Mucosa of stomach (tissue), 1 donor: ENCODE results near the gene SH3GL1.
"Not testable (repeated sequence)": the region's sequence is repeated elsewhere in the genome, so short reads cannot be mapped to it uniquely, and the experiment has no call there.

Source experiments
- H3K27me3 ChIP-seq: one replicate; pipeline ENCODE4 v1.7.0; 2013; ENCODE audit warnings: mild to moderate bottlenecking, low read length; ENCODE audit not compliant: control insufficient read depth, insufficient read depth
- H3K36me3 ChIP-seq: one replicate; pipeline ENCODE4 v1.7.0; 2013; ENCODE audit warnings: low read length; ENCODE audit not compliant: control insufficient read depth, insufficient read depth
- H3K4me1 ChIP-seq: one replicate; pipeline ENCODE4 v1.7.0; 2013; ENCODE audit warnings: mild to moderate bottlenecking, low read length; ENCODE audit not compliant: control insufficient read depth, insufficient read depth
- H3K4me3 ChIP-seq: one replicate; pipeline ENCODE4 v1.7.0; 2013; ENCODE audit warnings: low read length
- H3K9ac ChIP-seq: one replicate; pipeline ENCODE4 v1.7.0; 2013; ENCODE audit warnings: mild to moderate bottlenecking, low read length, moderate library complexity
- H3K9me3 ChIP-seq: one replicate; pipeline ENCODE4 v1.7.0; 2013; ENCODE audit warnings: mild to moderate bottlenecking, low read length, moderate library complexity; ENCODE audit not compliant: control insufficient read depth
- donor health status: Pancreatic carcinoma.

The SH3GL1 gene

GRCh38 chr19:4334929-4335570 lies 65.3 kb downstream of the SH3GL1 start:
- H3K9ac ChIP-seq, result no peak overlapping the region
- H3K36me3 ChIP-seq, result no peaks in the 10 kb centered on the region
- H3K27me3 ChIP-seq, result no peaks in the 10 kb centered on the region
- H3K4me3 ChIP-seq, result no peak overlapping the region
- H3K9me3 ChIP-seq, result no peaks in the 10 kb centered on the region
- H3K4me1 ChIP-seq, result peaks cover 15% of the 10 kb centered on the region

GRCh38 chr19:4329858-4330257 lies 70.5 kb downstream of the SH3GL1 start:
- no peaks in the 10 kb centered on the region for H3K9me3 ChIP-seq

GRCh38 chr19:4328991-4329681 lies 71.2 kb downstream of the SH3GL1 start:
- not testable (repeated sequence) for H3K9ac ChIP-seq, H3K36me3 ChIP-seq, H3K27me3 ChIP-seq, H3K9me3 ChIP-seq, H3K4me3 ChIP-seq, H3K4me1 ChIP-seq

More at GRCh38 chr19:4329858-4330257, 70.5 kb downstream of the SH3GL1 start:
- Histone ChIP-seq H3K4me3 (no peak overlapping the region), H3K36me3 (no peaks in the 10 kb centered on the region), H3K9ac (no peak overlapping the region), H3K27me3 (no peaks in the 10 kb centered on the region), H3K4me1 (no peaks in the 10 kb centered on the region)

GRCh38 chr19:4328243-4328990 lies 71.9 kb downstream of the SH3GL1 start:
- Histone ChIP-seq H3K4me3 (no peak overlapping the region), H3K27me3 (no peaks in the 10 kb centered on the region), H3K9me3 (no peaks in the 10 kb centered on the region), H3K9ac (no peak overlapping the region), H3K36me3 (no peaks in the 10 kb centered on the region), H3K4me1 (no peaks in the 10 kb centered on the region)

- H3K9ac ChIP-seq, result no peak overlapping the region
- H3K27me3 ChIP-seq, result no peaks in the 10 kb centered on the region
- H3K4me3 ChIP-seq, result peak overlapping the region; percentile 27
- no peaks in the 10 kb centered on the region for H3K4me1 ChIP-seq
- H3K9me3 ChIP-seq, result no peaks in the 10 kb centered on the region
- no peaks in the 10 kb centered on the region for H3K36me3 ChIP-seq
Measured at GRCh38 chr19:4327877-4328242, 72.5 kb downstream of the SH3GL1 start.

- Histone ChIP-seq H3K4me3 (peak overlapping the region; percentile 27), H3K9me3 (no peaks in the 10 kb centered on the region), H3K4me1 (no peaks in the 10 kb centered on the region), H3K9ac (no peak overlapping the region), H3K27me3 (no peaks in the 10 kb centered on the region), H3K36me3 (no peaks in the 10 kb centered on the region)
Measured at GRCh38 chr19:4327252-4327876, 73.0 kb downstream of the SH3GL1 start.

GRCh38 chr19:4326837-4327251 lies 73.5 kb downstream of the SH3GL1 start:
- Histone ChIP-seq H3K9ac (no peak overlapping the region), H3K36me3 (no peaks in the 10 kb centered on the region), H3K27me3 (no peaks in the 10 kb centered on the region), H3K4me1 (no peaks in the 10 kb centered on the region), H3K4me3 (no peak overlapping the region), H3K9me3 (no peaks in the 10 kb centered on the region)

- no peak overlapping the region for H3K9ac ChIP-seq
- no peak overlapping the region for H3K4me3 ChIP-seq
- H3K4me1 ChIP-seq, result no peaks in the 10 kb centered on the region
- no peaks in the 10 kb centered on the region for H3K9me3 ChIP-seq
- H3K36me3 ChIP-seq, result no peaks in the 10 kb centered on the region
- no peaks in the 10 kb centered on the region for H3K27me3 ChIP-seq
Measured at GRCh38 chr19:4326215-4326836, 74.0 kb downstream of the SH3GL1 start.

GRCh38 chr19:4324228-4324627 lies 76.1 kb downstream of the SH3GL1 start:
- Histone ChIP-seq H3K9ac (no peak overlapping the region), H3K4me1 (no peaks in the 10 kb centered on the region), H3K4me3 (no peak overlapping the region), H3K27me3 (no peaks in the 10 kb centered on the region), H3K9me3 (no peaks in the 10 kb centered on the region), H3K36me3 (no peaks in the 10 kb centered on the region)

GRCh38 chr19:4323692-4324091 lies 76.7 kb downstream of the SH3GL1 start:
- Histone ChIP-seq H3K9ac (no peak overlapping the region), H3K36me3 (no peaks in the 10 kb centered on the region), H3K4me1 (no peaks in the 10 kb centered on the region), H3K4me3 (no peak overlapping the region), H3K27me3 (no peaks in the 10 kb centered on the region), H3K9me3 (no peaks in the 10 kb centered on the region)

- Histone ChIP-seq H3K4me1 (no peaks in the 10 kb centered on the region), H3K36me3 (no peaks in the 10 kb centered on the region), H3K9me3 (no peaks in the 10 kb centered on the region), H3K4me3 (no peak overlapping the region), H3K9ac (no peak overlapping the region), H3K27me3 (no peaks in the 10 kb centered on the region)
Measured at GRCh38 chr19:4322942-4323665, 77.2 kb downstream of the SH3GL1 start.
